IMR-90 (cell line): ENCODE data around the gene PLXNA4. TPM values are rescaled to one million over a fixed set of nuclear protein-coding genes. Genes with fewer than 3 reads are reported as not detected.

Experiments
- ATAC-seq: fragments of 200-7000 bp; cut with Tn5 transposase; 2 replicates; pipeline ENCODE4 v1.9.1; 2020; ENCODE audit warnings: low read depth, mild to moderate bottlenecking, moderate library complexity
- BruUV-seq: library from RNA; stranded (reverse); fragments of 400-500 nt; replicated peaks from 2 replicates; lab custom pipeline; 2021; lab: Mats Ljungman, UMichigan
- CTCF ChIA-PET: fragments of 300-600 bp; formaldehyde crosslinking; extraction: SDS; loops from one replicate; lab custom pipeline; 2021; ENCODE audit warnings: antibody characterized with exemption; lab: Yijun Ruan, JAX
- POLR2A ChIA-PET: fragments of 300-600 bp; sonication (Branson Sonifier 250); formaldehyde crosslinking; loops from one replicate; lab custom pipeline; 2022; ENCODE audit warnings: antibody characterized with exemption; ENCODE audit not compliant: unreplicated experiment; lab: Charles Lee
- DNase-seq: peaks from one replicate; pipeline ENCODE4 v3.0.0; 2013
- H2AFZ ChIP-seq: replicated peaks from 2 replicates; pipeline ENCODE3; 2013; ENCODE audit warnings: low read length, mild to moderate bottlenecking; ENCODE audit not compliant: poor library complexity
- H2AK5ac ChIP-seq: 2 replicates; pipeline ENCODE4 v1.6.1; 2013; ENCODE audit warnings: low read depth, low read length, inconsistent platforms
- H2AK9ac ChIP-seq: replicated peaks from 2 replicates; pipeline ENCODE3; 2013; ENCODE audit warnings: mild to moderate bottlenecking, low read depth, low read length, moderate library complexity; ENCODE audit not compliant: poor library complexity
- H2BK120ac ChIP-seq: 2 replicates; pipeline ENCODE4 v1.6.1; 2013; ENCODE audit warnings: low read depth, low read length, inconsistent platforms
- H2BK15ac ChIP-seq: 3 replicates; pipeline ENCODE4 v1.6.1; 2013; ENCODE audit warnings: low read depth, low read length, inconsistent platforms
- H2BK20ac ChIP-seq: 2 replicates; pipeline ENCODE4 v1.6.1; 2013; ENCODE audit warnings: low read depth, mild to moderate bottlenecking, inconsistent platforms, low read length, moderate library complexity
- H2BK5ac ChIP-seq: 2 replicates; pipeline ENCODE4 v1.6.1; 2013; ENCODE audit warnings: mild to moderate bottlenecking, low read depth, low read length, inconsistent platforms; ENCODE audit not compliant: poor library complexity, severe bottlenecking
- H3K14ac ChIP-seq: replicated peaks from 2 replicates; pipeline ENCODE4 v1.6.1; 2013; ENCODE audit warnings: low read depth, low read length, inconsistent platforms
- H3K18ac ChIP-seq: 2 replicates; pipeline ENCODE4 v1.6.1; 2013; ENCODE audit warnings: low read depth, low read length, control low read depth
- H3K23ac ChIP-seq: 2 replicates; pipeline ENCODE4 v1.6.1; 2013; ENCODE audit warnings: low read depth, low read length, inconsistent platforms
- H3K27ac ChIP-seq: 2 replicates; pipeline ENCODE4 v1.5.1; 2013; ENCODE audit warnings: mild to moderate bottlenecking, control low read depth, low read length; ENCODE audit not compliant: insufficient read depth
- H3K27me3 ChIP-seq: 2 replicates; pipeline ENCODE4 v1.6.1; 2013; ENCODE audit warnings: low read length; ENCODE audit not compliant: control insufficient read depth, insufficient read depth
- H3K36me3 ChIP-seq: 2 replicates; pipeline ENCODE4 v1.6.1; 2013; ENCODE audit warnings: low read length, mixed read lengths; ENCODE audit not compliant: control insufficient read depth, insufficient read depth
- H3K4ac ChIP-seq: 2 replicates; pipeline ENCODE4 v1.6.1; 2013; ENCODE audit warnings: low read depth, low read length, inconsistent platforms
- H3K4me1 ChIP-seq: 2 replicates; pipeline ENCODE4 v1.6.1; 2013; ENCODE audit warnings: low read length, mixed read lengths; ENCODE audit not compliant: control insufficient read depth, insufficient read depth
- H3K4me2 ChIP-seq: 2 replicates; pipeline ENCODE4 v1.6.1; 2013; ENCODE audit warnings: low read depth, mild to moderate bottlenecking, control low read depth, low read length, moderate library complexity
- H3K4me3 ChIP-seq: 2 replicates; pipeline ENCODE4 v1.5.1; 2013; ENCODE audit warnings: low read depth, mild to moderate bottlenecking, control low read depth, low read length, moderate library complexity; ENCODE audit not compliant: insufficient read depth
- H3K56ac ChIP-seq: 2 replicates; pipeline ENCODE4 v1.6.1; 2013; ENCODE audit warnings: low read length, inconsistent platforms; ENCODE audit not compliant: insufficient read depth; ENCODE audit errors: extremely low read depth
- H3K79me1 ChIP-seq, 2 experiments: 2 replicates each; pipeline ENCODE4 v1.6.1; 2013; ENCODE audit warnings: low read length in 2 of 2, inconsistent platforms in 1 of 2, low read depth in 1 of 2
- H3K9ac ChIP-seq: 2 replicates; pipeline ENCODE4 v1.6.1; 2013; ENCODE audit warnings: low read depth, low read length, control low read depth
- H3K9me1 ChIP-seq: 2 replicates; pipeline ENCODE4 v1.6.1; 2013; ENCODE audit warnings: low read length, inconsistent platforms; ENCODE audit not compliant: insufficient read depth
- H3K9me3 ChIP-seq: 2 replicates; pipeline ENCODE4 v1.6.1; 2013; ENCODE audit warnings: low read length; ENCODE audit not compliant: control insufficient read depth, insufficient read depth
- H4K20me1 ChIP-seq: 2 replicates; pipeline ENCODE4 v1.6.1; 2013; ENCODE audit warnings: low read length, inconsistent platforms; ENCODE audit not compliant: insufficient read depth
- H4K5ac ChIP-seq: 2 replicates; pipeline ENCODE4 v1.6.1; 2013; ENCODE audit warnings: mild to moderate bottlenecking, low read depth, low read length, control low read depth
- H4K8ac ChIP-seq, 2 experiments: 2 replicates each; pipeline ENCODE4 v1.6.1; 2013; ENCODE audit warnings: low read depth in 2 of 2, low read length in 2 of 2, control low read depth in 1 of 2, inconsistent platforms in 1 of 2
- H4K91ac ChIP-seq: 2 replicates; pipeline ENCODE4 v1.6.1; 2013; ENCODE audit warnings: low read depth, low read length, inconsistent platforms; ENCODE audit not compliant: insufficient read depth
- BHLHE40 ChIP-seq: fragments of 150-350 bp; IDR thresholded peaks from 2 replicates; pipeline ENCODE4 v1.6.1; 2016; ENCODE audit warnings: mild to moderate bottlenecking, low read depth, low read length
- CEBPB ChIP-seq: IDR thresholded peaks from 2 replicates; pipeline ENCODE4 v1.6.1; 2012; ENCODE audit warnings: low read depth, low read length, improper control_type of control experiment
- ELK1 ChIP-seq: fragments of 150-350 bp; IDR thresholded peaks from 2 replicates; pipeline ENCODE4 v1.6.1; 2016; ENCODE audit warnings: low read depth, mild to moderate bottlenecking, low read length, moderate library complexity, borderline replicate concordance
- FOS ChIP-seq: fragments of 150-350 bp; IDR thresholded peaks from 2 replicates; pipeline ENCODE4 v1.6.1; 2016; ENCODE audit warnings: low read depth, low read length
- MAFK ChIP-seq: IDR thresholded peaks from 2 replicates; pipeline ENCODE4 v1.6.1; 2012; ENCODE audit warnings: low read depth, low read length, improper control_type of control experiment
- MAZ ChIP-seq: IDR thresholded peaks from 2 replicates; pipeline ENCODE4 v1.6.1; 2012; ENCODE audit warnings: low read depth, mild to moderate bottlenecking, low read length, improper control_type of control experiment, moderate library complexity, borderline replicate concordance
- MXI1 ChIP-seq: IDR thresholded peaks from 2 replicates; pipeline ENCODE4 v1.6.1; 2012; ENCODE audit warnings: low read depth, mild to moderate bottlenecking, low read length, moderate library complexity, borderline replicate concordance
- NFE2L2 ChIP-seq: fragments of 150-350 bp; IDR thresholded peaks from 2 replicates; pipeline ENCODE4 v1.6.1; 2016; ENCODE audit warnings: low read depth, mild to moderate bottlenecking, low read length
- SMC3 ChIP-seq: fragments of 150-350 bp; IDR thresholded peaks from 2 replicates; pipeline ENCODE4 v1.6.1; 2016; ENCODE audit warnings: low read depth, mild to moderate bottlenecking, antibody characterized with exemption, low read length, moderate library complexity
- WGBS, 2 experiments: methylation state at CpG; one replicate each; pipeline versions ENCODE4 v1.1.5 to v1.1.7; 2013; ENCODE audit warnings: missing lambda C conversion rate in 2 of 2; ENCODE audit not compliant: insufficient read length in 1 of 2; ENCODE audit errors: extremely low coverage in 2 of 2; 5-methylcytosine and 5-hydroxymethylcytosine counted together
- dilution Hi-C: fragments of 300-500 bp; cut with HindIII; formaldehyde crosslinking; loops from one replicate; pipeline ENCODE4 v1.14.3; 2018; ENCODE audit warnings: low sequenced_read_pairs; ENCODE audit not compliant: unreplicated experiment
- in situ Hi-C: fragments of 300-500 bp; cut with MboI; formaldehyde crosslinking; loops from 3 replicates; pipeline ENCODE4 v1.14.3; 2019; ENCODE audit warnings: low sequenced_read_pairs, inconsistent platforms, mixed read lengths
- intact Hi-C: fragments of 100-400 bp; cut with micrococcal nuclease; formaldehyde crosslinking; loops from 2 replicates; pipeline ENCODE4 v1.10.0; 2022
- polyA plus RNA-seq, 3 experiments: library from polyadenylated mRNA; depleted of rRNA; stranded (reverse); fragments of >200 nt; gene quantifications; 2 replicates each; pipeline ENCODE4 v1.2.3, GENCODE V29; 2012; ENCODE audit warnings: low replicate concordance in 1 of 3
- total RNA-seq: library from RNA; depleted of rRNA; stranded (reverse); fragments of >200 nt; gene quantifications from 2 replicates; pipeline ENCODE4 v1.2.3, GENCODE V29; 2012

The PLXNA4 gene
- total and polyA plus RNA-seq, 2 of the 4 experiments (the other 2 are of a cell fraction): under 0.01 TPM

GRCh38 chr7:132263151-132263550, 313.1 kb downstream of the PLXNA4 start:
- ATAC-seq (no peak), DNase-seq (no peak)
- Histone ChIP-seq H2BK120ac (no peak overlapping the region), H3K27me3 (no peaks in the 10 kb centered on the region), H3K79me1 (no peaks in the 10 kb centered on the region), H2AFZ (no peak overlapping the region), H4K91ac (no peak overlapping the region), H4K20me1 (no peaks in the 10 kb centered on the region), H3K27ac (no peak overlapping the region), H3K56ac (no peak overlapping the region), H3K9me1 (no peaks in the 10 kb centered on the region), H3K9me3 (no peaks in the 10 kb centered on the region), H3K4me3 (no peak overlapping the region), H3K14ac (no peak overlapping the region), H3K4ac (no peak overlapping the region), H3K4me2 (no peak overlapping the region), H3K4me1 (no peaks in the 10 kb centered on the region), H3K36me3 (no peaks in the 10 kb centered on the region), H3K9ac (no peak overlapping the region), H3K23ac (no peak overlapping the region), H2BK15ac (no peak overlapping the region), H3K18ac (no peak overlapping the region), H4K8ac (no peak overlapping the region), H2AK5ac (no peak overlapping the region), H2AK9ac (no peak overlapping the region), H2BK20ac (no peak overlapping the region), H2BK5ac (no peak overlapping the region), H4K5ac (no peak overlapping the region)
- BruUV-seq: no TSS peak
- TF ChIP-seq MXI1: no peak
- TF ChIP-seq CEBPB: no peak
- no peak for TF ChIP-seq ELK1
- no peak for TF ChIP-seq BHLHE40
- TF ChIP-seq NFE2L2: no peak
- TF ChIP-seq MAZ: no peak
- no peak for TF ChIP-seq SMC3
- no peak for TF ChIP-seq FOS
- no peak for TF ChIP-seq MAFK
- no CpG with 5 or more reads among the region's 4 CpGs for WGBS, 2 experiments
- dilution Hi-C loops (no loop called here), in situ Hi-C loops (no loop called here), intact Hi-C loops (no loop called here)
- ChIA-PET POLR2A (no interaction called here), CTCF (no interaction called here)
